ENCODE measurements around the gene PLEKHA3.

DNA sequence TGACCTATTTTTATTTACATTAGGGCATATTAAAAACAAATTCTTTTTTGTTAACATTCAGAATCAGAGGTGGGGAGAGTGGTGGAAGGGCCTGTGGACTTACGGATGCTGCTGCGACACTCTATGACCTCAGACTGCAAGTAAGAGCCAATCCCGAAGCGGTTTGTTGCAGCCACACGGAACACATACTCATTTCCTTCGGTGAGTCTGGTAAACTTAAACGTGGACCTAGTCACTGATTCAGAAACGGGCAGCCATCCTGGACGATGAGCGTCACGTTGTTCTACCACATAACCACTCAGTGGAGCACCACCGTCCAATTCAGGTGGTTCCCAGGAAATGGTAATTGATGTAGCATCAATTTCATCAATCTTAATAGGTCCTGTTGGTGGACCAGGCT lies 61.9 kb downstream of the PLEKHA3 start:
- TF ChIP-seq EZH2 (IDR thresholded peaks at IDR 0.05; ENCODE audit: low read length, missing control alignments), result no peak
- TF ChIP-seq, protein P1, sequence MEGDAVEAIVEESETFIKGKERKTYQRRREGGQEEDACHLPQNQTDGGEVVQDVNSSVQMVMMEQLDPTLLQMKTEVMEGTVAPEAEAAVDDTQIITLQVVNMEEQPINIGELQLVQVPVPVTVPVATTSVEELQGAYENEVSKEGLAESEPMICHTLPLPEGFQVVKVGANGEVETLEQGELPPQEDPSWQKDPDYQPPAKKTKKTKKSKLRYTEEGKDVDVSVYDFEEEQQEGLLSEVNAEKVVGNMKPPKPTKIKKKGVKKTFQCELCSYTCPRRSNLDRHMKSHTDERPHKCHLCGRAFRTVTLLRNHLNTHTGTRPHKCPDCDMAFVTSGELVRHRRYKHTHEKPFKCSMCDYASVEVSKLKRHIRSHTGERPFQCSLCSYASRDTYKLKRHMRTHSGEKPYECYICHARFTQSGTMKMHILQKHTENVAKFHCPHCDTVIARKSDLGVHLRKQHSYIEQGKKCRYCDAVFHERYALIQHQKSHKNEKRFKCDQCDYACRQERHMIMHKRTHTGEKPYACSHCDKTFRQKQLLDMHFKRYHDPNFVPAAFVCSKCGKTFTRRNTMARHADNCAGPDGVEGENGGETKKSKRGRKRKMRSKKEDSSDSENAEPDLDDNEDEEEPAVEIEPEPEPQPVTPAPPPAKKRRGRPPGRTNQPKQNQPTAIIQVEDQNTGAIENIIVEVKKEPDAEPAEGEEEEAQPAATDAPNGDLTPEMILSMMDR (conservative IDR thresholded peaks at IDR 0.05 in 1 of 2, IDR thresholded peaks at IDR 0.05 in 1 of 2; ENCODE audit: low read depth in 1 of 2, low read length in 2 of 2), result no peak
